Kasumi-1 (cell line): Measurements from ENCODE around the gene KIF16B.
"Not testable (repeated sequence)": the region's sequence is repeated elsewhere in the genome, so short reads cannot be mapped to it uniquely, and the experiment has no call there.

Source experiments
- DNase-seq, 2 experiments: peaks; one replicate each; lab custom pipeline; 2025; lab: John Stamatoyannopoulos, UW

Gene KIF16B

GRCh38 chr20:16573001-16573965, at the start of gene KIF16B:
TSS of gene KIF16B (minus strand) at chr20:16573448. CDS start at chr20:16573275, 173 bp downstream.
- peak; percentile 72 to 86 for DNase-seq

GRCh38 chr20:16622501-16622900, 49.3 kb upstream of the KIF16B start:
- DNase-seq = no peak

- DNase-seq = no peak
Measured at GRCh38 chr20:16621435-16622141, 48.3 kb upstream of the KIF16B start.

GRCh38 chr20:16620961-16621360, 47.7 kb upstream of the KIF16B start:
- DNase-seq = no peak

- DNase-seq = no peak
Measured at GRCh38 chr20:16619953-16620352, 46.7 kb upstream of the KIF16B start.

GRCh38 chr20:16617056-16617455, 43.8 kb upstream of the KIF16B start:
- no peak for DNase-seq

- DNase-seq = no peak
Measured at GRCh38 chr20:16616317-16616716, 43.1 kb upstream of the KIF16B start.

- no peak for DNase-seq
Measured at GRCh38 chr20:16615199-16615598, 42.0 kb upstream of the KIF16B start.

- no peak for DNase-seq
Measured at GRCh38 chr20:16613954-16614353, 40.7 kb upstream of the KIF16B start.

GRCh38 chr20:16612706-16613105, 39.5 kb upstream of the KIF16B start:
- no peak for DNase-seq

- DNase-seq = no peak
Measured at GRCh38 chr20:16611817-16612216, 38.6 kb upstream of the KIF16B start.

GRCh38 chr20:16609066-16609465, 35.8 kb upstream of the KIF16B start:
- no peak for DNase-seq

- DNase-seq = no peak
Measured at GRCh38 chr20:16608277-16608650, 35.0 kb upstream of the KIF16B start.

GRCh38 chr20:16607364-16608276, 34.4 kb upstream of the KIF16B start:
- DNase-seq = no peak

GRCh38 chr20:16606468-16607070, 33.3 kb upstream of the KIF16B start:
- no peak for DNase-seq

- DNase-seq = no peak
Measured at GRCh38 chr20:16601047-16601446, 27.8 kb upstream of the KIF16B start.

- DNase-seq = no peak
Measured at GRCh38 chr20:16599257-16599656, 26.0 kb upstream of the KIF16B start.

GRCh38 chr20:16596991-16597390, 23.7 kb upstream of the KIF16B start:
- no peak for DNase-seq

GRCh38 chr20:16596404-16596803, 23.2 kb upstream of the KIF16B start:
- not testable (repeated sequence) for DNase-seq

- DNase-seq = no peak
Measured at GRCh38 chr20:16595376-16595775, 22.1 kb upstream of the KIF16B start.

- DNase-seq = no peak
Measured at GRCh38 chr20:16590041-16590633, 16.9 kb upstream of the KIF16B start.
